ENCODE results near the gene HTR2C.
"Not testable (repeated sequence)": the region's sequence is repeated elsewhere in the genome, so short reads cannot be mapped to it uniquely, and the experiment has no call there.

The HTR2C gene

GRCh38 chrX:114715096-114715495 lies 131.2 kb downstream of the HTR2C start:
- DNase-seq, result no peak

- DNase-seq, result no peak
Measured at GRCh38 chrX:114717921-114718320, 134.0 kb downstream of the HTR2C start.

GRCh38 chrX:114766541-114766940 lies 182.7 kb downstream of the HTR2C start:
- no peak for DNase-seq

GRCh38 chrX:114774691-114775090 lies 190.8 kb downstream of the HTR2C start:
- no peak for DNase-seq

GRCh38 chrX:114782925-114783324 lies 199.0 kb downstream of the HTR2C start:
- DNase-seq, result no peak

- DNase-seq, result no peak
Measured at GRCh38 chrX:114787061-114787460, 203.2 kb downstream of the HTR2C start.

- DNase-seq, result no peak
Measured at GRCh38 chrX:114797494-114797893, 213.6 kb downstream of the HTR2C start.

- no peak for DNase-seq
Measured at GRCh38 chrX:114798907-114799306, 215.0 kb downstream of the HTR2C start.

GRCh38 chrX:114800719-114801118 lies 216.8 kb downstream of the HTR2C start:
- DNase-seq, result no peak

GRCh38 chrX:114819509-114819908 lies 235.6 kb downstream of the HTR2C start:
- no peak for DNase-seq

GRCh38 chrX:114841051-114841450 lies 257.2 kb downstream of the HTR2C start:
- DNase-seq, result no peak

GRCh38 chrX:114842181-114842580 lies 258.3 kb downstream of the HTR2C start:
- no peak for DNase-seq

- no peak for DNase-seq
Measured at GRCh38 chrX:114889481-114889880, 305.6 kb downstream of the HTR2C start.

GRCh38 chrX:114903618-114904017 lies 319.7 kb downstream of the HTR2C start:
- no peak for DNase-seq

- no peak for DNase-seq
Measured at GRCh38 chrX:114905251-114905650, 321.4 kb downstream of the HTR2C start.

GRCh38 chrX:114906984-114907510 lies 323.2 kb downstream of the HTR2C start:
- DNase-seq, result no peak

- DNase-seq, result no peak
Measured at GRCh38 chrX:114924423-114924822, 340.5 kb downstream of the HTR2C start.

GRCh38 chrX:114924856-114925255 lies 341.0 kb downstream of the HTR2C start:
- DNase-seq, result no peak

- DNase-seq, result no peak
Measured at GRCh38 chrX:114930227-114930626, 346.3 kb downstream of the HTR2C start.

GRCh38 chrX:114932550-114932949 lies 348.7 kb downstream of the HTR2C start:
- no peak for DNase-seq

GRCh38 chrX:114933291-114933690 lies 349.4 kb downstream of the HTR2C start:
- DNase-seq, result not testable (repeated sequence)

- not testable (repeated sequence) for DNase-seq
Measured at GRCh38 chrX:114937090-114937489, 353.2 kb downstream of the HTR2C start.

GRCh38 chrX:114952696-114953095 lies 368.8 kb downstream of the HTR2C start:
- DNase-seq, result no peak
